Muscle of back (tissue), 11 donors: ENCODE data around the gene MYF5. TPM values are rescaled to one million over a fixed set of nuclear protein-coding genes. Genes with fewer than 3 reads are reported as not detected.
A peak's percentile ranks its signal among the peaks of the same experiment; 100 is the strongest.

Experiments used
- DNase-seq, 3 donors: peaks; one replicate each; pipeline versions ENCODE4 v3.0.0 to v3.0.0-alpha.2; 2013
- polyA plus RNA-seq, 10 donors: library from polyadenylated mRNA; unstranded; fragments of 120-200 nt; gene quantifications; one replicate each; pipeline ENCODE4 v1.2.1, GENCODE V29; 2013; ENCODE audit not compliant: insufficient read length in 10 of 10

The MYF5 gene
- polyA plus RNA-seq, 10 donors, result 23.7 to 37.2 (median 28.4) TPM

DNA sequence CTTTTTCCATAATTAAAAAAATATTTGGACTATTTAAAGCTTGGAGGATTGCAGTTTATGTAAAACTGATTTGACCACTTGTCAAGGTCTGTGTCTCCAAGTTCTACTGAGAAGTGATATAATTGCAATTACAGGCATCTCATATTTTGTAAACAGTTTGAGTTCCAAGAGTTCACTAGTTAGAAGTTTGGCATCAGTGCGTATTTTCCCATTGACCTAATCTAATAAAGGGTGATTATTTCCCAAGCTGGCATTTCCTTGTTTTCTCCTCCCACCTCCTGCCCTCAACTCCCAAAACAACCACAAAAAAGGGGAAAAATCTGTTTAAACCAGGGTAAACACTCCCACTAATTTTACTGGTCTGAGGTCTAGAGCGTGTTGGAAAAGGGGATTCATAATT is 12.3 kb upstream of the MYF5 start:
- no peak for DNase-seq

- DNase-seq, result no peak
These were observed 9.4 kb upstream of the MYF5 start, which contains the start of gene MYF6 for GRCh38 chr12:80707126-80707829. MYF6 (plus strand) TSS chr12:80707634; CDS start chr12:80707720, 86 bp downstream.

- DNase-seq, result no peak
These were observed 8.9 kb upstream of the MYF5 start for GRCh38 chr12:80707830-80708258.

GRCh38 chr12:80708259-80708974 is 8.3 kb upstream of the MYF5 start:
- peak in 1 of 3 donors; percentile 71 for DNase-seq

- no peak for DNase-seq
These were observed 7.8 kb upstream of the MYF5 start for GRCh38 chr12:80708975-80709328.

DNA sequence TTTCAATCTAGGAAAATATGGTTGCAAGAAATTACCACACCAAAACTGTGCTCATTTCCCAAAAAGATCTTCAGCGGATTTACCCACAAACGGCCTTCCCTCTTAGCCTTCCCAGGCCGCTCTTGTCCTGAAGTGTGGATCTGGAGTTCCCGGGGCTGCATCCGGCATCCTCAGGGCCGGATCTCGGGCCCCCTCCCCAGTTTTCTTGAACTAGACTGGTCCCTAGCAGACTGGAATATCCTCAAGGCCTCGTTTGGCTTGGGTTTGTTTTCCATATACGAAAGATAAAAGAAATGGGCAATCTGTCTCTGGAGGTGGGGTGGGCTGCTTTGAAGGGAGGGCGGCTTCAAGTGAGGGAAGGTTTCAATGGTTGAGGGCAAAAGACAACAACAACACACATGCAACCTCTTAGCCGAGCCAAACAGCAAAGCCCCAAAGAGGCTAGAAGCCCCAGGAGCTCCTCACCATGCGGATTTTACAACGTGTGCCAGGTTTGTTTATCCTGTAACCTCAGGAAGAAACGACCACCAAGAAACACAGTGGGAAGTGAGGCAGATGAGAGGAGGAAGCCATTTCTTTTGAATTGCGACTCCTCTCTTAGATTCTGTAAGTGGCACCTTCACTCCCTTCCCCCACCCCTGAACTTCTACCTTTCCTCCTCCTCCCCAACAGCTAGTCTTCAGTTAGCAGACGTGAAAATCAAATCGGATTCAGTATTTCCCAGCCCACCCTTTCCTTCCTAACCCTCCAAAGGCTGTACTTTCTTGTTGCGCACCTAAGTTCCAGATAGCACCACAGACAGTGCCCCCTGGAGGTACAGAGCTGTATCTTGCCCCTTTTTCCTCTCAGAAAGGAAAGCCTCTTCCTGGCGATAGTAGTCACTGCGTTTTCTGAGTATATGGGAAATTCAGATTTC is 6.6 kb upstream of the MYF5 start:
- no peak for DNase-seq

DNA sequence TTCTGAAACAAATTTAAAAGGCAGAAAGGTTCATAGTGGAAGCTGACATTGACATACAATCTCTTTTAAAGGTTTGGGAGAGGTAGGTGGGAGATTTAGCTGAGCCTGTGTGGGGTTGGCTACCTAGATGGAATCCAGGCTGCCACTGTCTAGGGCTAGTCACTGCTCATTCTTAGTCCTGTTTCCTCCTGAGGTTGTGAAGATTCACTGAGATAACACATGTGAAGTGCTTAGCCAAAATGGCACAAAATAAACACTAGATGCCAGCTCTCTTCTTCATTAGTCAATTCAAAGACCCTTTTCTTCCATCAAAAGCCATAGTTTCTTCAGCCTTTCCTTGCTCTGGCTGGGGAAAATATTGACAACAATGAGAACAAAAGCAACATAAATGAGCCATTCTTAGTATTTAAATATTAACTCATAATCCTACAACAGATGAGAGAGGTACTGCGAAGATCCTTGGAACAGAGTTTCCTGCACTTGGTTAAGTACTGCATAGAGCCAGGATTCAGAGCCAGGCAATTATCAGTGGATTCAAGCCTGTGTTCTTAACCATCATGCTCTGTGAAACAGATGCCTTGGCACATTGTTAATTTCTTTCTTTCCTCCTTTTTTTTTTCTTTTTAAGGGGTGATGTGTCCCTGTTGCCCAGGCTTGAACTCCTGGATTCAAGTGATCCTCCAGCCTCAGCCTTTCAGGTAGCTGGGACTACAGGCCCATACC is 5.8 kb upstream of the MYF5 start:
- no peak for DNase-seq

- no peak for DNase-seq
These were observed 4.8 kb upstream of the MYF5 start for GRCh38 chr12:80711866-80712265.

- no peak for DNase-seq
These were observed 3.8 kb upstream of the MYF5 start for GRCh38 chr12:80712866-80713265.

GRCh38 chr12:80713419-80713818 is 3.3 kb upstream of the MYF5 start:
- DNase-seq, result no peak

- peak in 1 of 3 donors; percentile 56 for DNase-seq
These were observed 2.7 kb upstream of the MYF5 start for GRCh38 chr12:80714055-80714454.

DNA sequence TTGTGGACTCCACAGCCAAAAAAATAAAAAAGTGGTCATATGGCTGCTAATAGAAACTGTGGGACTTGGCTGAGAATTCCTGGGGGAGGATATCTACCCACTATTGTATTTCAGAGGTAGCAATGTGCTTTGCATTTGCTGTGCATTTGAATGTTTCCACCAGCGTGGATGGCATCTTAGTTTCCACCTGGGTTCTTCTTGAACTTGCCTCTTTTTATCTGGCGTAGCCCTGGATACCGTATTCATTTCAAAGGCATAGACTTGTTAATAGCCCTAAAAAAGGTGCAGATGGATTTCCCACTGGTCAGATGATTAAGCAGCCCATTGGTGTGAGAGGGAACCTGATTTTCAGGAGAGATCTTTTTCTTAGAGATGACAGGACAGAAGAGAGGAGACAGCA is 1.9 kb upstream of the MYF5 start:
- DNase-seq, result no peak

DNA sequence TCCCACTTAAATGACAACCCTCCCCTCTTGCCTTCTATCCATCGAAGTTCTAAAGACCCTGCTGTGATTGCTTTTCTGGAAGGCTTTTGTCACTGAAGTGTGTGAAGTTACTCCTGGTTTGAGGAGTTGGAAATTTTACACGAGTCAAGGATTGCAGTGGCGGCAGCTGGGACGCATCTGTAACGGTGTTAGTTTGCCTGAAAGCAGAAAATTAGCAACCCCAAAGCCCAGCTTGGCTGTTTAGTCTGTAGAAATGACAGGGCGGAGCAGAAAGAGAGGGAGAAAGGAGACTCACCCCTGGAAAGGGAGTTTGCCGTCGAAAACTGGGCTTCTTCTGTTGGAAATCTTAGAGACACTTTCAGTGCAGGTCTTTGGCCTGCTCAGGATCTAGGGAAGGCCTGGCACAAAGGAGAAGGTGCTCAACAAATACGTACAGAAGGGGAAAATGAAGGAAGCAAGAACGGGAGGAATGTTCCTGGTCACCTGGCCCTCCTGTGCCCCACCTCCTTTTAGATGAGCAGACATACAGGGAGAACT is 931 bp upstream of the MYF5 start:
- DNase-seq, result no peak

DNA sequence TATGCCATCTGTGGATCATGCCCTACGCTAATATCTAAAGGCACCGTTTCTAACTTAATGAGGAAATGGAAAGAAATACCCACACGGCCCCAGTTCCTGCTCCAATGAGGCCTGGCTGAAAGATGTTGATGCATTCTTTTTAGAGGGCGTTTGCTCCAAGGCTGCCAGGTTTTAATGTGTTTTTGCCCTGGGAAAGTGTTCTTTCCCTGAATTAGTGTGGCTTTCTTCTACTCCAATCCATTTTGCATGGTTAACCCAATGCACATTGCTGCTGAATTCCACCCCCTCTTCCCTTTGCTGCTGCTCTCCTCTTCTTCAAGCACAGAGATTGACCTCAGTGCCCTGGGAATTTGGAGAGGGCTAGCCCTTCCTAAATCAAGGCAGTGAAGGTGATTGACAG is 1.1 kb downstream of the MYF5 start:
- no peak for DNase-seq

- DNase-seq, result no peak
These were observed 3.8 kb downstream of the MYF5 start for GRCh38 chr12:80720516-80720915.

DNA sequence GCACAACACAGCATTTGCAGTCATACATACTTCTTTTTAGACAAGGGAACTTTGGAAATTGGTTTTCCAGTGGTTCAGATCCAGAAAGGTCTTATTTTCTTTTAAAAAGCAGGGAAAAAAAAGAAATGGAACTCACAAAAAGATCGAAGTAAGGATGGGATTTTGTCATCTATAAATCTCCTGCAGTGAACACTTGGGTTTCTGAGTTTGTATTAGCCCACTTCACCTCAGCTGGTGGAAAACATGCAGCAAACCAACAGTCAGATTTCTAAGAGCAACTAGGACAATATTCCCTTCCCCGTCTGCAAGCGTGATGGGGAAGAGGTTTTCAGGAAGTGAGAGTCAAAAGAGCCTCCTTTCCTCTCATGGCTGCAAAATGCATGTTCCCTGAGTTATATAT is 4.6 kb downstream of the MYF5 start:
- no peak for DNase-seq

- peak; percentile 13 to 54 (median 33) for DNase-seq
These were observed 29.3 kb downstream of the MYF5 start for GRCh38 chr12:80745851-80746505.

DNA sequence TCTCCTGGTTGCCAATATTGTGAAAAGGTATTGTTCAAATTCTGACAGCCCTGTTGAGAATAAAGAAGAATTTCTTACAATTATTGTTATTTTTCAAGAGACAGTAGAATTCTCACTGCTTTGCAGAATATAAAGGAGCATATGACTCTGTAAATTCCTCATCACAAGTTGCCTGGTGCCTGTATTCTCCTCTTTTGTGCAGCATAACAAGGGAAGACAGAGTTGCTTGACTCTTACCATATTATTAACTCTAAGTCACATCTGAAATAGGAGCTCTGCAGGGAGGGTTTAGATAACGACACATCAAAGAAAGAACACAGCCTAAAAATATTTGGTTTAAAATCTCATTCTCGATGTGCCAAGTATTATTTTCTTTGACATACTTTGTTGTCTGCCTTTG is 31.1 kb downstream of the MYF5 start:
- no peak for DNase-seq

DNA sequence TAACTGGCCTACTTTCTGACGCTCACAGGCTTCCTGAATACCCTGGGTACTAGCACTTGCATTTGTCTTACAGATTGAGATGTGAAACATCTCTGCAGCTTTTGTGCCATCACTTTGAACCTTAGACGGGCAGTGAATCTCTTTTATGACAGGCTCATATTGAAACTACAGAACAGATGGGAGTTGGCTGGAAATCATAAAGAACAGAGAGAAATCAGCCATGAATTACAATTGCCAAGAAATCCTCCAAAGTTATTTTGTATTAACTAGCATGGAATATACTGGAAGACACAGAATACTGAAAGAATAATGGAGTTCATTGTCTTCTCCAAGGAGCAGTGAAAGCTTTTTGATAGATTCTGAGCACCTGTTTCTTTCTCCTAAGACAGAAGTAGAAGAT is 32.7 kb downstream of the MYF5 start:
- peak; percentile 27 to 56 (median 33) for DNase-seq

- DNase-seq, result no peak
These were observed 35.8 kb downstream of the MYF5 start for GRCh38 chr12:80752464-80752863.

DNA sequence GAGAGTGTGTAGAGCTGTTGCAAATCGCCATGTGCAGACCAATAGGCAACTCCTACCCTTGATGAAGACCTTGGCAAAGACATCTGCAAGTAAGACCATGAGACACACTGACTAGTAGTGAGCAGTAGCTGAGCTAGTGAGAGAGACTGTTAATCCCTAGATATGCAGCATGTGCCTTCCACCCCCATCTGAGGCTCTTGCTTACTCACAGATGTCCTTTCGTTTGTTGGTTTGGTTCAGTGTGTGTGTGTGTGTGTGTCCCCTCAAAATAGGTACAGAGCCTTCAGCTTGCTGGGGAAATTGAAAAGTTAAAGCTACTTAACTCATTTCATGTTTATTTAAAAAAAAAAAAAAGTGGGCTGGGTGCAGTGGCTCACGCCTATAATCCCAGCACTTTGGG is 37.6 kb downstream of the MYF5 start:
- no peak for DNase-seq
